HG02798 (cell line): Measurements from ENCODE around the gene MAD2L1.
A peak's percentile ranks its signal among the peaks of the same experiment; 100 is the strongest.

Experiments used
- ATAC-seq: cut with Tn5 transposase; IDR thresholded peaks from one replicate; pipeline ENCODE4 v1.9.1; 2021; ENCODE audit warnings: mild to moderate bottlenecking; ENCODE audit not compliant: unreplicated experiment, poor library complexity

The MAD2L1 gene

DNA sequence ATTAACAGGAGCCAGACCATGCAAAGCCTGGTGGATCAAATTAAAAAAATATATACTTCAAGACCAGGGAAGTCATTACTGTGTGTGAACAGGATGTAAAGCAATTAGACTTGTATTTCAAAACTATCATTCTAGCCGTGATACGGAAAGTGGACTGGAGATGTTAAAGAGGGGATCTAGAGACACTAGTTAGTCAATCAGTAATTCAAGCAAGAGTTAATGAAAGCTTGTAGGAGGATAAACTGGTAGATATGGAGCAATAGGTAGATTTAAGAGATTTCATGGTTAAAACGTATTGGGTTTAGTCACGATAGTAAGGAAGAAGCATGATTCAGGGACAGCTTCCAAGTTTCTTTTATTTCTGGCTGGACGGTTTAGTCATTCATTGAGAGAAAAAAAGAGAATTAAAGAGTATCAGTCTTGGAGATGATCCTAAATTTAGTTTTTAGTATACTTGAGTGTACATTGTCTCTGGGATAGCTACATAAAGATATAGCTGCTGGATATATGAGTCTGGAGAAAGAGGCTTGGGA lies 3.9 kb downstream of the MAD2L1 start:
- ATAC-seq: no peak

DNA sequence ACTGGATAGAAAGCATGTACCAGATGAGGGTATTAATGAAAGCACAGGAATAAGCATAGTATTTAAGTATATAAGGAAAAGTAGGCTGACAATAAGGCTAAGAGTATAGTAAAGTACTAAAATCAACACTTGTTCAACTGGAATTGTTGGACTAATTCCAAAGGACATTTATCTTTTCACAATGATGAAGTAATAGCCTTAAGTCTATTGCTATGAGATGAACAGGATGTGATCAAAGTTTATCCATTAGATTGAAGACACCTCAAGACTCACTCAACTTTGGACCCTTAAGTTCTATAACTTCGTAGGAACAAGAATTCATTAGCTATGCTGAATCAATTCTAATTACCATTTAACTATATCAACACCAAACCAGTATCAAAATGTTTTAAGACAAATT lies 7.6 kb downstream of the MAD2L1 start:
- no peak for ATAC-seq

DNA sequence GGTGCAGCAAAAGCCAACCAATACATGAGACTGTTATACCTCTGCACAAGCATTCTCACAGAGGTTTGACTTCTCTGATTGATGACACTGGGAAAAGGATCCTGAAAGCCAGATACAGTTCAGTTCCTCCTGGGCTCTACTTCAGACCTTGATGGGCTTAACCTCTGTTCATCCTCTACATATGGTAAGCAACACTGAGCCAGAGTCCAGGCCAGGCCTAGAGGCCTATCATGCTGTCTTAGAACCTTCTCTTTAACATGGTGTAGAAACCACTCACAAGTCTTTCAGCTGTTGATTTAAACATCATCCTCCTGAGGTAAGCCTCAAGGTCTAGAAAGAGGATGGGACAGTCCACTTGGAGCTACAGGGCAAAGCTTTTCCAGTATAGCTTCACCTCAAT lies 9.2 kb downstream of the MAD2L1 start:
- no peak for ATAC-seq

DNA sequence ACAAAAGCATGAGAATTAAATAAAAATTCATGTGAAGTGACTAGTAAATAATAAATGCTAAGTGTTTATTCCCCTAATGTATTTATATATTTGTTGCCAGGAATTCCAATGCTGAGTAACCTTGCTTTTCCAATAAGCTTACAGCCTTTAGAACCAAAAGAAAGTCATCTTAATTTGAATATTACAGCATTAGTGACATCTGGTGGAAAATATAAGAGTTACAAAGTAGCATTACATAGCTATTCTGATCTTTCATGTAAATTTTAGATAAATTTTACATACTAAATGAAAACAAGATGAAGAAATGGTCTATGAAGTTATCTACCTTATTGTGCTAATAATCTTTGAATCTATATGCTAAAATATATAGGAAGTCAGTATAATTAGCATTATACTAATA lies 10.4 kb downstream of the MAD2L1 start:
- ATAC-seq: peak; percentile 25

DNA sequence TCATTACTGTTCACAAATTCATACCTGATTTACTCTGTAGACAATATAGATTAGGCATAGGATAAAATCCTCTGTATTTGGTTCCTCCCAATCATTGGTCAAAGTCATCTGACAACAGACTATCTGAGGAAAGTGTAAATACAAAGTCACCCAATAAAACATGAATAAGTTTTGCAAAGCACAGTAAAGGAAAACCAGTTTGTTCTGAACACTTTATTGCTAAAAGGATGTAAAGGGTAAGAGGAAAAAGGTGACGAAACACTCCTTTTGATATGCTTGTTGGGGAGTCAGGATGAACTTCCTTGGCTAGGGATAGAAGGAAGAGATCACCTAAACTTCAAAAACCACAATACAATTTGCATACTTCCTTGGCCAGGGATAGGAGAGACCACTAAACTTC lies 10.9 kb downstream of the MAD2L1 start:
- ATAC-seq: no peak

DNA sequence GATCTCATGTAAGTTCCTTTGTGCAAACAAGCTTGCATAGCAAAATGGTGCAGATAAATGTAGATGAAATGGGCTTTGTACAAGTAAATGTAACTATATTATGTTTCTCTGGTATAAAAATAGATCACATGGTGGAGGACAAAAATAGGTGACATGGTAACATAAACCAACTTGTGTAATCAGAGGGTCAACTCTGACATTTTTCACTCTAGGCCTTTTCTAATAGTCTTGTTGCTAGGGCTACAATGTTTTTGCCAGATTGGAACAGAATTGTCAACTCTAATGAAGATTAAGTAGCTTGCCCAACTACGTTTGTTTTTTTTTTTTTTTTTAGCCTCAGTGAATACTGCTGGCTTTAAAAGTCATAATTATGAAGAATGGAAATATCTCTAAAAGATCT lies 11.5 kb downstream of the MAD2L1 start:
- no peak for ATAC-seq

DNA sequence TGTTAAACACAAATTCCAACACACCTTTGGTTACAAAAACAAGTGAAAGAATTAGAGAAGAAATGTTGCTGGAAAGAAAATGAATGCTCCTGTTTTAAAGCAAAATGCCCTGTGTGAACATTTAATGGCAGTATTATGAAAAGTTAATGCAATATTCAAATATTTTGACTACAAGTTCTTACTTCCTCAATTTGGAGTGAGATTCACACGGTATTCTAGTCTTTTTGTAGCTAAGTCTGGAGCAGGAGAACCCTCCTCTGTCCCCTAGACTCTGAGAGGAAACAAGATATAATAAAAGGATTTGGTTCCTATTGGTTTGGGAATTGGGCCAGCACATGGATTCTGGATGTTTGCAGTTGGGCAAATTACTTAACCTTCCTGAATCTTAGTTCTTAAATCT lies 12.7 kb downstream of the MAD2L1 start:
- ATAC-seq: peak; percentile 57

DNA sequence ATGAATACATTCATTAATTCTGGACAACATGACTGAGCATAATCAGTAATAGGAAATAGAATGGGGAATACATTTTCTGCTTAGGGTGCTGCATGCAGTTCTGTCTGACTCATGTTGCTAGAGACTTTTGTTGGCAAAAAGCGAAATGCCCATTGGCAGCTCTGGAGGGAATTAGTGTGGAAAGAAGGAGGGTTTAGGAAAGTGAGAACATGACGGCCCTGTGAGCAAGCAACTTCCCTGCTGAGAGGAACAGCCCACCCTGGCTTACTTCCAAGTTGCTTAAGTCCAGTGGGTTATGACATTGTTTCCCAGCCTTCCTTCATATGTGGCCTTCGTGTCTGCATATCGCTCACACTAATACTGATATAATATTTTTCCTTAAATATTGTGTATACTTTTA lies 13.8 kb downstream of the MAD2L1 start:
- no peak for ATAC-seq

DNA sequence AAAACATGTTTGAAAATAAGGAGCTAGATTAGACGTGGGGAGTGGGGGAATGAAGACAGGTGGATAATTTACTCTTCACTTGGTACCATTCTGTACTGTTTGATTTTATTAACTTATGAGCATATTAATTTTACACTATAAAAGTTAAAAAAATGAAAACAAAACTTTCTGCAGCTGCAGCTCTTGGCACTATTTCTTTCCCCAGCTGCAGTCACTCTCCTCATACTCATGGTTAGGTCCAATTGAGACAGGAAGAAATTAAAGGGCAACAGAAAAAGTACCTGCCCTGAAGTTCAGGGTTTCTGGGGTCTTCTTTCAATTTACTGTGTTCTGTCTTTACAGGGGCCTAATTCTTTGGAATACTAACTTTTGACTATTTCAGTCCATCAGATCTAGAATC lies 15.4 kb downstream of the MAD2L1 start:
- no peak for ATAC-seq

DNA sequence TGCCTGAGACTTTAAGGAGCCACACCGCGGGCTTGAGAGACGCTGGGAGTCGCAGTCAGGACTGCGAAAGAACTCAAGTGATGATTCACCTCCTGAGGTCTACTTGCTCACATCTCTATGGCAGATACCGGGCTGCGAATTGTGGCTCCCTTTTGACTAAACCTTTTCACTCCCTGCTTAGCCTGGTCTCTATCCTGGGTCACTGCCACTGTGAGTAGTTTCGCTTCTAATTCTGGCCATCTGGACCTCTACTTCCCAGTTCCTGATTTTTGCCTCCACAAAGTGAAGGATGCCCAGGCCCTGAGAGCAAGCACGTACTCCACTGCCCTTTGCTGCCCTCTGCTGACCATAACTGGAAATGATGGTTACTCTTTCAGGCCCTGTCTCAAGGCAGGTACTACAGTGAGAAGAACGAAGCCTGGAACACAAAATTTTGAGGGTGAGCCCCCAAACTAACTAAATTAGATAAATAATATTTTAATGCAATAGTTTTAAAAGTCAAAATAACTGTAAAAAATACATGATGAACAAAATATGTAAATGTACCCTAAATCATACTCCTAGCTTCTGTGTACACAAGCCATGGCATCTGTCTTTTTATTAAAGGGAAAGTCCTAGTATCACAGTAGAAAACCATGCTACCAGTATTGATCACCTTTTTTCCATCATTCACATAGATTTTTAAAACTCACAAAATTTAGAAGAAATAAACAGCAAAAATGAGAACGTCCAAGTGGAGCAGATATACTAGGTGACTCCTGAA lies 16.7 kb downstream of the MAD2L1 start:
- peak; percentile 94 for ATAC-seq

DNA sequence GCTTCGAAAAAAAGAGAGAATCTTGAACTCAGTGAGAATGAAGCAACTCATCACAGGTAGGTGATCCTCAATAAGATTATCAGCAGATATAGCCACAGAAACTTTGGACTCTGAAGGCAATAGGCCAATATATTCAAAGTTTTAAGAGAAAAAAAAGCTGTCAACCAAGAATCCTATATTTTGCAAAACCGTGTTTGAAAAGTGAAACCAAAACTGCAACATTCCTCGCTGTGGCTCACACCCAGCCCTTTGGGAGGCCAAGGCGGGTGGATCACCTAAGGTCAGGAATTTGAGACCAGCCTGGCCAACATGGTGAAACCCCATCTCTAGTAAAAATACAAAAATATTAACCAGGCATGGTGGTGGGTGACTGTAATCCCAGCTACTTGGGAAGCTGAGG lies 22.8 kb downstream of the MAD2L1 start:
- no peak for ATAC-seq

DNA sequence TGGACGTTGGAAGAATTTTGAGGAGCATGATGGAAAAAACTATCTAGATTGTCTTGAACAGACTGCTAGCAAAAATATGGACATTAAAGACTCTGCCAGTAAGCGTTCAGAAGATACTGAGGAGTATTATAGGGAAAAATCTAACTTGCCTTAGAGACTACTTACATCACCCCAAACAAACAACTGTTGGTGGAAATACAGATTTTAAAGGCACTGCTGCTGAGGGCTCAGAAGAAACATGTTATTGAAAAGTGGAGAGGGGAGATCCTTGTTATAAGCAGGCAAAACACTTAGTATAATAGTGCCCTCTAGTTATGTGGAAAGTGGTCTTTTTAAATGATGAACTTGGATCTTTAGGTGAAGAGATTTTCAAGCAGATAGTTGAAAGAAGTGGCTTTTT lies 29.2 kb downstream of the MAD2L1 start:
- no peak for ATAC-seq

DNA sequence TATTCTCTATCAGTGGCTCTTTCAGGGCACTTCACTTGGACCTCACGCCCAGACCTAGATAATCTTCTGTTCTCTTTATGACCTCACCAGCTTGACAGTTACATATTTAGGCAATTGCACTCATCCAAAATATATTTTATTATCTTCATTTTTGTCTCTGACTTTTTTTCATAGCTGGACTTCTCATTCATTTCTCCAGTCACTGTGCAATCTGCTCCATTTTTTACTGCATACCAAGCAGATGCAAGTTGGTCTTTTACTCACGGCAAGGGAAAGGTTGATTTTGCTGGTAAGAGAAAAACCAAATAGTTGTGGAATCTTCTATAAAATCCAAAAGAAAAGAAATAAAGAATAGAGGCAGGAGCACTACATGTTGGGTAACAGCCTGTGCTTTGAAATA lies 31.7 kb downstream of the MAD2L1 start:
- no peak for ATAC-seq

DNA sequence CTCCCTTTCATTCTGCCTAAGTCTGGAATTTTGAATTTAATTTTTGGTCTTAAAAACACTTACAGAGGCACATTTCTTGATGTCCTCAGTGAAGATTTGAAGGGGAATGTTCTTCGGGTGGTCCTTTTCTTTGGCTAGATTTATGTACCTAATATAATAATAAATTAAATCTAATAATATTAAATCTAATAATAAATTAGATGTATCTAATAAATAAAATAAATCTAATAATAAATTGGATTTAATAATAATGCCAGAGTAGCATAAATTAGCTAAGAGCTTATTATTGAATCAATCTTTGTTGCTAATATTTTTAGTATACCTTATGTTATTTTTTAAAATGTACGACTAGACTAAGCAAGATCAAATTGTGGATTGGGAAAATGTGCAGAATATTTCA lies 39.8 kb downstream of the MAD2L1 start:
- ATAC-seq: no peak

DNA sequence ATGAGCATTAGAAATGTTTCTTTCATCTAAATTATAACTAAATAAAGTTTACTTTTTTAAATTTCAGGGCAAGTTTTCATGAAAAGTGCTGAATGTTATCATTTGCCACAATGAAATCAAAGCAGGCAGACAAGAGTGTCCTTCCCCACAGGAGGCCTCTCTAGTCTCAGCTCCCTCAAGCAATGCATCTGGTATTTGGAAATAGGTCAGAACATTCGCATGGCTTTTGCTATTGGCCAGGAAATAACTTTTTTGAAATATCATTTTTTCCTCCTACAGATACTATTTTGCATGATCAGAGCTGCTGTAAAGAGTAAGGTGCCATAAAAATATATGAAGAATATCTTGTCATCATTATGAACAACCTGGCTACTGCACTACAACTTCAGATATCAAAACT lies 41.1 kb downstream of the MAD2L1 start:
- no peak for ATAC-seq

DNA sequence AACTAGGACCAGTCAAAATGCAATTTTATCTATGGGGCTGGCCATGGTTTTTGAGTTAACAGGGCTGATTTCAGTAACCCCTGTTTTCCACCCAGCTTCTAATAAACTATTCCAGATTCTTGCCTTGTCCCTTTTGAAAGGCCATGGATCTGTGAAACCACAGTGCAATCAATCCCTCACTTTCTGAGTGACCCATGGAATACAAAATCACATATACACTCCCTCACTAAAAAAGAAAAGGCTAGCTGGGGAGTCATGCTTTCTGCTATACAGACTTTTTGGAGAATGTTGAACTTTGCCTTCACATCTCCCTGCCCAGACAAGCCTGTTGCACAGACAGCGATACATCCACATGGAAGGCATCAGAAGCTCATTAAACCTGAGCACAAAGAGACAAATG lies 47.9 kb downstream of the MAD2L1 start:
- ATAC-seq: no peak

DNA sequence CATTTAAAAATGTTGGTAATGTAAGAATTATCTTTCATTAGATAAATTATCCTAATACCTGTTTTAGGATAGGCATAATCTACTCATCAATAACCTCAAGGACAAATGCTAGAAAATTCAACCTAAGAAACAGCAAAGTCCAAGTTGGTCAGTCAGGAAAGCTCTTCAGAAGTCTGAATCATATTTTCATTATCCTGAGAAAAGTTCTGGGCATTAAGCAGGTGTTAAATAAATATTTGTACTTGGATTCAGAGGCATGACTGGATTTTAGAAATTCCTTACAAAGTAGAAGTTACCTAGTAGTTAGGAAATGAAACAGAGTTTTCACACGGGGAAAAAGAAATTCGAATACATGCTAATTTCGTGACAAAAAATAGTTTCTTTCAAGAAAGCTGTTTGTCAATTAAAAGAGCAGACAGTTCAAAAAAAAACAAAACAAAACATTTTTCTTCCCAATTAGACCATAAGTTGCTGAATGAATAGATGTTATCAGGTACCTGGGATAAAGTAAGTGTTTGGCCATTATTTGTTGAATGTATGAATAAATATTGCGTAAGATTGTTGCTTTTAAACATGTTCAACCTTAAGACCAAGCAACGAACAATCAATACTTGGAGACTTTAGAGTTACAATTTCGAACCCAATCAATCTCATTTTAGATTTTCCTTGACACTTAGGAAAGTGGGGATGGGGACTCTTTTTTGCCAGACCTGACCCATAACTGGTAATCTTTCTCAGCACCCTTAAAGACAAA lies 48.5 kb downstream of the MAD2L1 start:
- no peak for ATAC-seq

DNA sequence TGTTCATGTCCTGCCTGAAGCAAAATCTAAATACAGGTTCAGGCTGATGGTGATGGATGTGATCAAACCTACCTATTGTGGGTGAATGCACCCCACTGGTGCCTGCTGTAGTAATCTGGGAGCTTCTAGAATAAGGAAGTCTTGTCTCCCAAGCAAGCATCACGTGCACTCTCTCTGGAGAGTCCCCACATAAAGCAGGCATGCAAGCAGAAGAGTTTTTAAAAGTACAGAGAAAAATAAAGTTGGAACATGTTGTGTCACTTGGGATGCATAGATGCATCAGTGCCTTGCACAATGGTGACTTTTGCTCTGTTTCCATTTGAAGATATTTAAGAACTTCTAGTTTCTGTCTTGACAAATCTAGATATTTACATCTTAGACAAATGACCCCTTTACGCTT lies 54.9 kb downstream of the MAD2L1 start:
- no peak for ATAC-seq

DNA sequence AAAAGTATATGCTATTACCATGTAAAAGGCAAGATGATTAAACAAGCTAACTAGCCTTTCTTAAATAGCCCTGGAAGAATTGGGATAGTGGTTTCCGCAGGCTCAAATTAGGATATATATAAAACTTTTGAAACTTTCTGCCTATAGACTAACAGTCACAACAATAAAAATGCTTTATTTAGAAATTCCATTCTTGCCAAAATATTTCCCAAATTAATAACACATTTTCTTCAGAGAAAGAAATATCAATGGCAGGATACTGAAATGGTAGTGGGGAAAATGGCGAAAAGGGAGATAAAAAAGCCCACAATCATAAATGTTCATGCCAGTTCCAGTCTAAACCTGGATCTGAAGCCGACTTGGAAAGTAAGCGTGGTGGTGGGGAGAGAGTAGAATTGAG lies 56.0 kb downstream of the MAD2L1 start:
- no peak for ATAC-seq

DNA sequence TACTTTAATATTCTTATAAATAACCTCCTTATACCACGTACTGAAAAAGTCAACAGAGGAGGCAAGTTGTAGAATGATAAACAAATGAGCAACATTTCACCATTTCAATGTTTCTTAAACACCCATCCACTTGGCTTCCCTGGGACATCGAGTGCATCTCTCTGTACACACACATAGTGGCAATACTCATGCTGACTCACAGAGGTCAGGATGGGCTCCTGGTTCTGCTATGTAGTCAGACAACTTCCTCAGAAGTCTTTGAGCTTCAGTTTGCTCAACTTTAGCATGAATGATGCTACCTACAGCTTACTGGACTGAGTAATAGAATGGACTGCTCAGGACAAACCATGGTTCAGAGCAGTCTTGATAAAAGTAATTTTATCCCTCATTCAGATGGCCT lies 56.9 kb downstream of the MAD2L1 start:
- no peak for ATAC-seq

DNA sequence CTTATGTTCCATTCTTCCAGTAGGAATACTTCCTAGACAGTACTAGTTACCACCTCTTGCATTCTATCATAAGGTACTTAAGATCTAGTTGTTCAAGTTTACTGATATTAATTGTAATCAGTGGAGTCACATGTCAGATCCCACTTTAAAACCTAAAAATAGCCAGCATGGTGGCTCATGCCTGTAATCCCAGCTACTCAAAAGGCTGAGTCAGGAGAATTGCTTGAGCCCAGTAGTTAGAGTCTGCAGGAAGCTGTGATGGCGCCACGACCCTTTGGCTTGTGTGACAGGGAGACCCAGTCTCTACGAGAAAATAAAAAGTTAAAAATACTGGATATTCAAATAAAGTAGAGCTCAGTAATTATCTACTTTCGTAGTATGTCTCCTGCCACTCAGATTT lies 57.7 kb downstream of the MAD2L1 start:
- ATAC-seq: no peak
